Endothelial cell of umbilical vein (primary cell): ENCODE measurements around the gene TUT1.

Experiments
- CTCF ChIP-seq, 2 donors: IDR thresholded peaks; 1 replicate in 1 of 2; 2 replicates in 1 of 2; pipeline ENCODE4 v1.5.1; 2011; ENCODE audit warnings: low read length in 2 of 2, mild to moderate bottlenecking in 2 of 2, moderate library complexity in 2 of 2, control low read depth in 1 of 2, inconsistent platforms in 1 of 2, low read depth in 1 of 2; ENCODE audit not compliant: insufficient read depth in 1 of 2; ENCODE audit errors: extremely low read depth in 1 of 2
- FOS ChIP-seq: IDR thresholded peaks from 2 replicates; pipeline ENCODE4 v1.6.1; 2011; ENCODE audit warnings: mild to moderate bottlenecking, low read length, moderate library complexity, borderline replicate concordance; ENCODE audit not compliant: insufficient read depth

GRCh38 chr11:62592146-62592815 is 958 bp upstream of the TUT1 start:
- TF ChIP-seq FOS (no peak), CTCF (IDR thresholded peaks at IDR 0.05; ENCODE audit: extremely low read depth in 1 of 2, insufficient read depth in 1 of 2, low read depth in 1 of 2, low read length in 2 of 2) (no peak)
